Coronary artery (tissue), 2 donors: ENCODE results near the gene RAB14.

Experiments used
- DNase-seq: peaks from one replicate; pipeline ENCODE4 v3.0.0-alpha.2; 2017; ENCODE audit warnings: low spot score
- H3K27ac ChIP-seq, 2 donors: fragments of 200-600 bp; sonication (generic); one replicate each; pipeline ENCODE4 v1.5.1; 2016 to 2019
- H3K4me3 ChIP-seq: fragments of 200-600 bp; sonication (generic); 2 replicates; pipeline ENCODE4 v1.5.1; 2016; ENCODE audit warnings: mild to moderate bottlenecking, moderate library complexity
- CTCF ChIP-seq: fragments of 200-600 bp; sonication (generic); IDR thresholded peaks from one replicate; pipeline ENCODE4 v1.5.1; 2019; ENCODE audit warnings: antibody characterized with exemption

The RAB14 gene

GRCh38 chr9:121230256-121230655 is 28.6 kb upstream of the RAB14 start:
- Histone ChIP-seq H3K4me3 (no peak overlapping the region), H3K27ac (no peak overlapping the region)
- no peak for DNase-seq
- TF ChIP-seq CTCF = no peak

GRCh38 chr9:121227862-121228261 is 26.2 kb upstream of the RAB14 start:
- DNase-seq = no peak
- Histone ChIP-seq H3K4me3 (no peak overlapping the region), H3K27ac (no peak overlapping the region)
- TF ChIP-seq CTCF = no peak

GRCh38 chr9:121226175-121226574 is 24.5 kb upstream of the RAB14 start:
- no peak for TF ChIP-seq CTCF
- no peak for DNase-seq

GRCh38 chr9:121225240-121225639 is 23.6 kb upstream of the RAB14 start:
- TF ChIP-seq CTCF = no peak
- Histone ChIP-seq H3K27ac (no peak overlapping the region), H3K4me3 (no peak overlapping the region)
- DNase-seq = no peak

More at GRCh38 chr9:121226175-121226574, 24.5 kb upstream of the RAB14 start:
- Histone ChIP-seq H3K27ac (no peak overlapping the region), H3K4me3 (no peak overlapping the region)

- no peak overlapping the region for H3K27ac ChIP-seq
- TF ChIP-seq CTCF = peak; percentile 57
- no peak for DNase-seq
- no peak overlapping the region for H3K4me3 ChIP-seq
These were observed 21.0 kb upstream of the RAB14 start for GRCh38 chr9:121222524-121223171.

GRCh38 chr9:121221664-121222055 is 20.0 kb upstream of the RAB14 start:
- no peak overlapping the region for H3K4me3 ChIP-seq
- TF ChIP-seq CTCF = no peak
- H3K27ac ChIP-seq = no peak overlapping the region
- no peak for DNase-seq

GRCh38 chr9:121220996-121221663 is 19.5 kb upstream of the RAB14 start:
- no peak overlapping the region for H3K27ac ChIP-seq

More at GRCh38 chr9:121220996-121221663, 19.5 kb upstream of the RAB14 start:
- no peak for TF ChIP-seq CTCF
- no peak overlapping the region for H3K4me3 ChIP-seq
- DNase-seq = no peak
